ENCODE data around the gene HKDC1.

DNA sequence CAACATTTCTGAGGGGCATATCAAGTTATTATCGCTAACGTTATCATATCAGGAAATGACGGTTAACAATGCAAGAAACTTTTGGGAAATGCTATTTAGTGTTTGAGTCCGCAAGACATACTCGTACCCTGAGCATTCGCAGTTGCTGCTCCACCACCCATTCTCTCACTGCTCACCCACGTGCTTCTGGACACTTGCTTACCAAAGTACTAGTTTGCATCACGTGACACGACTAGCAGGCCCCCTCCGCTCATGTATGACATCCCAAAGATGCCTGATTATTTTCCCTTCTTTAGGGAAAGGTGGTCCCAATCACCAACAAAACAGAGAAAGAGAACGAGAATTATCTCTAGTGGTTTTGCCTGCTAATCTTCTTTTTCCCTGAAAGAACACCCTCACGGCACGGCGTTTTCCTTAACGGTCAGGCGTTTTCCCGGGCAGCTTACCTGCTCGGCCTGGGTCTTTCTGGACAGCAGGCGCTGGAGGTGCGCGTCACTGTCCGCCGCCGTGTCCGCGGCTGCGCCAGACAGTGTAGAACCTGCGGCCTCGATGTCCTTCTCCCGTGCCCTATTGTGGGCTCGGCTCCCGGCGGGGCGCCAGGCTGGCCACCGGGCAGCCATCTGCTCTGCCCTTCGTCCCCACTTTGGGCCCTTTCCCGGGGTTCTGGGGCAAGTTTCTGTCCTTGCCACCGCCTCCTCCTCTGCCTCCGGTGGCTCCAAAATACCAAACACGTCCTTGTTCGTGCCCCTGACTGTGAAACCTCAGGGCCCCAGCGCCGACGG, 40.2 kb upstream of the HKDC1 start, which contains the start of gene SUPV3L1:
- TF ChIP-seq RFX5 (IDR thresholded peaks at IDR 0.05; ENCODE audit: low read depth, low read length) (no peak), POLR2AphosphoS5 (IDR thresholded peaks at IDR 0.05; ENCODE audit: low read length) (peak; percentile 95), POLR2A (IDR thresholded peaks at IDR 0.05; ENCODE audit: low read depth, low read length) (peak; percentile 92), SMARCA5 (IDR thresholded peaks at IDR 0.05) (no peak), RCOR1 (conservative IDR thresholded peaks at IDR 0.05; ENCODE audit: low read depth, low read length) (0 out of 2 replicates have a peak, but pooled peaks have one; percentile 51), CEBPB (IDR thresholded peaks at IDR 0.05; ENCODE audit: borderline replicate concordance in 1 of 2, low read depth in 2 of 2, low read length in 2 of 2) (no peak), ZSCAN29 (IDR thresholded peaks at IDR 0.05) (no peak), TCF12 (IDR thresholded peaks at IDR 0.05; ENCODE audit: low read depth, low read length) (peak; percentile 17; the same call in 1 of the 2 replicates), TAF1 (IDR thresholded peaks at IDR 0.05; ENCODE audit: borderline replicate concordance, low read depth, low read length) (peak; percentile 83)
- TF ChIP-seq, protein P1, sequence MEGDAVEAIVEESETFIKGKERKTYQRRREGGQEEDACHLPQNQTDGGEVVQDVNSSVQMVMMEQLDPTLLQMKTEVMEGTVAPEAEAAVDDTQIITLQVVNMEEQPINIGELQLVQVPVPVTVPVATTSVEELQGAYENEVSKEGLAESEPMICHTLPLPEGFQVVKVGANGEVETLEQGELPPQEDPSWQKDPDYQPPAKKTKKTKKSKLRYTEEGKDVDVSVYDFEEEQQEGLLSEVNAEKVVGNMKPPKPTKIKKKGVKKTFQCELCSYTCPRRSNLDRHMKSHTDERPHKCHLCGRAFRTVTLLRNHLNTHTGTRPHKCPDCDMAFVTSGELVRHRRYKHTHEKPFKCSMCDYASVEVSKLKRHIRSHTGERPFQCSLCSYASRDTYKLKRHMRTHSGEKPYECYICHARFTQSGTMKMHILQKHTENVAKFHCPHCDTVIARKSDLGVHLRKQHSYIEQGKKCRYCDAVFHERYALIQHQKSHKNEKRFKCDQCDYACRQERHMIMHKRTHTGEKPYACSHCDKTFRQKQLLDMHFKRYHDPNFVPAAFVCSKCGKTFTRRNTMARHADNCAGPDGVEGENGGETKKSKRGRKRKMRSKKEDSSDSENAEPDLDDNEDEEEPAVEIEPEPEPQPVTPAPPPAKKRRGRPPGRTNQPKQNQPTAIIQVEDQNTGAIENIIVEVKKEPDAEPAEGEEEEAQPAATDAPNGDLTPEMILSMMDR (IDR thresholded peaks at IDR 0.05 in 2 of 3, conservative IDR thresholded peaks at IDR 0.05 in 1 of 3; ENCODE audit: control insufficient read depth in 2 of 3, extremely low read depth in 1 of 3, insufficient read depth in 1 of 3, low read depth in 3 of 3, low read length in 3 of 3) = no peak
- TF ChIP-seq, protein P2, sequence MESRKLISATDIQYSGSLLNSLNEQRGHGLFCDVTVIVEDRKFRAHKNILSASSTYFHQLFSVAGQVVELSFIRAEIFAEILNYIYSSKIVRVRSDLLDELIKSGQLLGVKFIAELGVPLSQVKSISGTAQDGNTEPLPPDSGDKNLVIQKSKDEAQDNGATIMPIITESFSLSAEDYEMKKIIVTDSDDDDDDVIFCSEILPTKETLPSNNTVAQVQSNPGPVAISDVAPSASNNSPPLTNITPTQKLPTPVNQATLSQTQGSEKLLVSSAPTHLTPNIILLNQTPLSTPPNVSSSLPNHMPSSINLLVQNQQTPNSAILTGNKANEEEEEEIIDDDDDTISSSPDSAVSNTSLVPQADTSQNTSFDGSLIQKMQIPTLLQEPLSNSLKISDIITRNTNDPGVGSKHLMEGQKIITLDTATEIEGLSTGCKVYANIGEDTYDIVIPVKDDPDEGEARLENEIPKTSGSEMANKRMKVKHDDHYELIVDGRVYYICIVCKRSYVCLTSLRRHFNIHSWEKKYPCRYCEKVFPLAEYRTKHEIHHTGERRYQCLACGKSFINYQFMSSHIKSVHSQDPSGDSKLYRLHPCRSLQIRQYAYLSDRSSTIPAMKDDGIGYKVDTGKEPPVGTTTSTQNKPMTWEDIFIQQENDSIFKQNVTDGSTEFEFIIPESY (IDR thresholded peaks at IDR 0.05) = peak; percentile 93

All from GM12878 (cell line).